Bronchial epithelial cell (primary cell): ENCODE data around the gene RHOF. TPM values are rescaled to one million over a fixed set of nuclear protein-coding genes. Genes with fewer than 3 reads are reported as not detected.

Experiments used
- DNase-seq: peaks from one replicate; pipeline ENCODE4 v3.0.0-alpha.2; 2010; ENCODE audit warnings: low read depth
- FAIRE-seq: peaks from 2 replicates; lab custom pipeline; 2011; peaks lifted over from hg19 to GRCh38; lab: Jason Lieb, UNC
- H3K27me3 ChIP-seq: 2 replicates; pipeline ENCODE4 v1.5.1; 2011; ENCODE audit warnings: low read length; ENCODE audit not compliant: control insufficient read depth, insufficient read depth
- H3K36me3 ChIP-seq: 2 replicates; pipeline ENCODE4 v1.5.1; 2011; ENCODE audit warnings: low read length; ENCODE audit not compliant: control insufficient read depth, insufficient read depth
- H3K4me3 ChIP-seq: 2 replicates; pipeline ENCODE4 v1.5.1; 2011; ENCODE audit warnings: mild to moderate bottlenecking, low read depth, low read length, control low read depth
- total RNA-seq: library from RNA; depleted of rRNA; stranded (reverse); fragments of >200 nt; gene quantifications from 2 replicates; pipeline ENCODE4 v1.2.1, GENCODE V29; 2014
- TF ChIP-seq, protein P1 (sequence below): IDR thresholded peaks from 2 replicates; pipeline ENCODE4 v1.5.1; 2011; ENCODE audit warnings: mild to moderate bottlenecking, moderate library complexity, low read length, control low read depth, inconsistent platforms; ENCODE audit not compliant: insufficient read depth, severe bottlenecking

The RHOF gene
- total RNA-seq, 1 donor from 2014 or later = 15.5 TPM

DNA sequence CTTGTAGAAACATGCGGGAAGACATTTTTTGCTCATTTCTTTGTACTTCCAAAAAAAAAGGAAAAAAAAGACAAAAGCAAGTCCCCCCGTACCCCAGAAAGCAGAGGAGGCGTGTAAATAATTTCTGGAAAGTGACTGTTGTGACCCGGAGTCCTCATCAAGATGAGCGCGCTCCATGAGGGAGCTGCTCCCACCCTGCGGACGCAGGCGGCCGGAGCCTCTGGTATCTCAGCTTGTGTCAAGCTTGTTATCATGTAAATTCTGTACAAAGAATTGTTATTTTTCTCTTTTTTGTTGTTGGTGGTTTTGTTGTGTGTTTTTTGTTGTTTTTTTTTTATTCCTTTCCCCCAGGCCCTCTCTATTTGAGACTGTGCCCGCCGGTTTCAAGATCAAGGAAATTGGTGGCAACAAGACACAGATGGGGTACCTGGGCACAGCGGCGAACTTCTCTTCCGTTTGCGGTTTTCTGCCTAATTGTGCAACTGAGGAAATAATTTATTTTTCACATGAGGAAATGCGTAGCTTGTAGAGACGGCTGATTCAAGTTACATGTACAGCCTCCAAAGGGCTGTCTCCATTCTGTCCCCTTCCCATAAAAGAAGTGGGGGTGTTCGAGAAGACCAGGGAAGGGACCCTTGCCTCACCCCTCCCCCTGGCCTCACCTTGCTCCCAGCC is 38.2 kb upstream of the RHOF start:
- DNase-seq = no peak
- H3K36me3 ChIP-seq = peaks cover 13% of the 10 kb centered on the region

DNA sequence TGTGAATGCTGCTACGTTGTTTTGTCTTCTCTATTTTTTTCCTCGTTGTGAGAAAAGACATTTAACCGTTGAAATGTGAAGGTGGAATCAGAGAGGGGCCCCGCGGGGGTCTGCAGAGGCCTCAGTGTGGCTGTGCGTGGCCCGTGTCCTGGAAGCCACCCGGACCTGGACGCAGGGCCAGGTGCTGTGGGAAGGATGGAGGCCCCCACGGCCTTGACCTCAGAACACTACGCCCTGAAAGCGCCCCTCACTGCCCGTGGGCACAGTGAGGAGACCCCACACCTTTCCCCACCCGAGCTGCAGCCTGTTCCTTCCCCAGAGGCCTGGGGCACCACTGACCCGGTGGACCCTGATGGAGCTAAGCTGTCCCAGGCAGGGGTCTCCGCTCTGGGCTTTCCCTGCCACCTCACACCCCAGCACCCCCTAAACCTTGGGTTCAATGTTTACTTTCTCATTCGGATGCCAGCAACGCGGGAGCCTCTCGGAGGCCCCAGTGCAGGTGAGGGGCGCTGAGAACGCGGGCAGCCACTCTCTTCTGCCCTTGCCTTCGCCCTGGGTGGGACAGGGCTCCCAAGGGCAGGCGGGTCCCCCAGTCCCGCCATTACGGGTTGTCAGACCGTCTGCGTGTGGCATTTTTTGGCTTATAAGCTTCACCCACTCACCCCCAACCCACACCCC is 37.2 kb upstream of the RHOF start:
- TF ChIP-seq, protein P1, sequence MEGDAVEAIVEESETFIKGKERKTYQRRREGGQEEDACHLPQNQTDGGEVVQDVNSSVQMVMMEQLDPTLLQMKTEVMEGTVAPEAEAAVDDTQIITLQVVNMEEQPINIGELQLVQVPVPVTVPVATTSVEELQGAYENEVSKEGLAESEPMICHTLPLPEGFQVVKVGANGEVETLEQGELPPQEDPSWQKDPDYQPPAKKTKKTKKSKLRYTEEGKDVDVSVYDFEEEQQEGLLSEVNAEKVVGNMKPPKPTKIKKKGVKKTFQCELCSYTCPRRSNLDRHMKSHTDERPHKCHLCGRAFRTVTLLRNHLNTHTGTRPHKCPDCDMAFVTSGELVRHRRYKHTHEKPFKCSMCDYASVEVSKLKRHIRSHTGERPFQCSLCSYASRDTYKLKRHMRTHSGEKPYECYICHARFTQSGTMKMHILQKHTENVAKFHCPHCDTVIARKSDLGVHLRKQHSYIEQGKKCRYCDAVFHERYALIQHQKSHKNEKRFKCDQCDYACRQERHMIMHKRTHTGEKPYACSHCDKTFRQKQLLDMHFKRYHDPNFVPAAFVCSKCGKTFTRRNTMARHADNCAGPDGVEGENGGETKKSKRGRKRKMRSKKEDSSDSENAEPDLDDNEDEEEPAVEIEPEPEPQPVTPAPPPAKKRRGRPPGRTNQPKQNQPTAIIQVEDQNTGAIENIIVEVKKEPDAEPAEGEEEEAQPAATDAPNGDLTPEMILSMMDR = no peak
- H3K36me3 ChIP-seq = peaks cover 16% of the 10 kb centered on the region
- DNase-seq = no peak
- FAIRE-seq = no peak
- H3K27me3 ChIP-seq = no peaks in the 10 kb centered on the region
- no peak overlapping the region for H3K4me3 ChIP-seq

More for the DNA sequence above, 38.2 kb upstream of the RHOF start:
- FAIRE-seq = no peak
- Histone ChIP-seq H3K4me3 (no peak overlapping the region), H3K27me3 (no peaks in the 10 kb centered on the region)
- TF ChIP-seq, protein P1 = no peak

DNA sequence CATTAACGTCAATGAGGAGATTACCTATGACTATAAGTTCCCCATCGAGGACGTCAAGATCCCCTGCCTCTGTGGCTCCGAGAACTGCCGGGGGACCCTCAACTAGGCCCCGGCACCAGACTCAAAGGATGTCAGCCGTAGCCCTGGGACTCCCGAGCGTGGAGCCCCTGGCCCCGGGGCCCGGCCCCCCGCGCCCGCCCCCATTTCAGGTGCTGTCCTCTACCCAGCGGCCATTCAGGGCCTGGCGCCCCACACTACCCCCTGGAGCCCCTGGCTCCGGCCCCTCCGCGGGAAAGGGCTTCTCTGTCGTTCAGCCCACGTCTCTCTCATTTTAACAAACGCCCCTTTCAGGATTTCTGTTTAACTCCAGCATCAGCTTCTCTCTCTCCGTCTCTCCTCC is 36.6 kb upstream of the RHOF start:
- H3K27me3 ChIP-seq = no peaks in the 10 kb centered on the region
- TF ChIP-seq, protein P1 = no peak
- no peak overlapping the region for H3K4me3 ChIP-seq
- DNase-seq (no peak), FAIRE-seq (no peak)
- peaks cover 16% of the 10 kb centered on the region for H3K36me3 ChIP-seq

DNA sequence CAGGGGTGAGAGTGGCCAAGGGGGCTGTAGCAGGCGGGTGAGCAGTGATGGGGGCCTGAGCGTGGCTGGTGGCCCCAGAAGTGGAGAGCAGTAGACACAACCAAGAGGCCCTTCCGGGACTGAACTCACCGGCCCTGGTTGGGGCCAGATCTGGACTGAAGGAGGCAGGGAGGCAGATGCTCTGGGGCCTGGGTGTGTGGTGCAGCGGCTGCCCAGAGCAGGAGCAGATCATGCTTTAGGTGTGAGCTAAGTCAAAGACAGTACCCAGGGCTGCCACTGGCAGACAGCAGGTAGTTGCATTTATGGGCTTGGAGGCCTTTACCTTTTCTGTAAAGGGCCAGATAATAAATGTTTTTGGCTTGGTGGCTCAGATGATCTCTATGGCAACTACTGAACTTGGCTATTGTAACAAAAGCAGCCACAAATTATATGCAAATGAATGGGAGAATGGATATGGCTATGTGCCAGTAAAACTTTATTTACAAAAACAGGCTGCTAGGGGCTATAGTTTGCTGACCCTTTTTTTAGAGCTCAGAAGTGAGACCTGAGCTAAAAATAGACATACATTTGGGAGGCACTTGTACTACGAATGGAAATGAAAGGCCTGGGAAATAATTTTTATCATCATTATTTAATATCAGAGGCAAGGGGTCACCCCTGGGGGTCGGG is 35.9 kb upstream of the RHOF start:
- Histone ChIP-seq H3K36me3 (peaks cover 16% of the 10 kb centered on the region), H3K4me3 (no peak overlapping the region), H3K27me3 (no peaks in the 10 kb centered on the region)
- DNase-seq (no peak), FAIRE-seq (no peak)
- TF ChIP-seq, protein P1 = no peak

DNA sequence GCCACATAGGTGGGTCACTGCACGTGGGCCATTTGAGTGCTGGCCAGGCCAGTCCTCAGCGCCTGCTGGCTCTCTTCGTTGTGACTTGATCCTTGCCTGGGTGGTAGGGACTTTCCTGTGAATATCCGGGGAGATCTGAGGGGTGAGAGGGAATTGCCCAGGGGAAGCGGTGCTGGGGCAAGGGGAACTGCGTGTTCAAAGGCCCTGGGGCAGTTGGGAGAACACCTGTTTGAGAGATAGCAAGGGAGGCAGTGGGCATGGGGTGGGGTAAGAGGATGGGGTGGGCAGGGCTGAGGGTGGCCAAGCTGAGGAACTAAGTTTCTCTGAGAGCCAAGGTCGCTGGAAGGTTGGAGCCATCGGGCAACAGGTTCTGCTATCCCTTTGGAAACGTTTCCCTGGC is 35.3 kb upstream of the RHOF start:
- Histone ChIP-seq H3K4me3 (no peak overlapping the region), H3K36me3 (peaks cover 16% of the 10 kb centered on the region), H3K27me3 (no peaks in the 10 kb centered on the region)
- no peak for FAIRE-seq
- no peak for DNase-seq
- TF ChIP-seq, protein P1 = no peak
